ENCODE data around the gene FXR1.

Gene FXR1

DNA sequence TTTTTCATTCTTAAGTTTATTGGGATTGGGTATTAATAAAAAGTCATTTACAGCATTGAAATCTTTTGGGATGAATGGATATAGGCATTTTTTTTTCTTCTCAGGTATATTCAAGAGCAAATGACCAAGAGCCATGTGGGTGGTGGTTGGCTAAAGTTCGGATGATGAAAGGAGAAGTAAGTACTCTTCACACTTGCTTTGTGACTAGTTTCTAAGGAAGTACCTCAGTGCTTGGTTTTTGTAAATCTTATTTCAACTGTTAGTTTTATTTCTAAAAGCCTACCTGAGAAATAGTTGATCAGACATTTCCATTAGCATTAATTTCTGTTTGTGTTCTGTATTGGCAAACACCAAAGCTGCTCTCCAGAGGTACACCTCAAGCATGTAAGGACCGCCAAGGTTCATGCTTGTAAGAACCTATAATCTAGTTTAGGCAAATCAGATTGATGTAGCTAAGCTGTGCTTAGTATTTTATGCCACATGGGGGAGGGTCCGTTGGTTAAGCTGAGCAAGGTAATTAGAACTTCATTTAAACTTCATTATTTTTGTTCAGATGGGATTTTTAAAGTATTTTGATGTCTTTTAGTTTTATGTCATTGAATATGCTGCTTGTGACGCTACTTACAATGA lies 35.4 kb downstream of the FXR1 start:
- FAIRE-seq (peak; percentile 17), DNase-seq (ENCODE audit: insufficient read length) (no peak)
- TF ChIP-seq POLR2AphosphoS5 (IDR thresholded peaks at IDR 0.05; ENCODE audit: low read depth, low read length) (no peak), POLR2A (IDR thresholded peaks at IDR 0.05; ENCODE audit: low read depth, low read length) (no peak), TAF1 (IDR thresholded peaks at IDR 0.05; ENCODE audit: borderline replicate concordance, low read depth, low read length) (no peak)

DNA sequence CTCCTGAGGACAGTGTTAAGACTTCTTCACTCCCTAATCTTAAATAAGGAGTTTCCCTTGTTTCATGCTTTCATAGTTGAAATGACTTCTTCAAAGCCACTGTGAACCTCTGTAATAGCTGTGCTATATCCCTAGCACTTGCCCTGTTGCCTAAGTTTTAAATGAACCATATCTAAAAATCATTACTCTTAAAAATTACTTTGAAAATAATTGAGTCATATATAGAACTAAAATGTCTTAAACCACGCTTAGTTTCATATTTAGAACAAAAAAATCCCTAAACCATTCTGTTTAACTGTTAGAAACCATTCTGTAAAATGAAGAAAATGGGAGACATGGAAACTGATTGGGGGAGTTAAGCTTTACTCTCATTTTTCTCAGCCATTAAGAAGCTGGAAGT lies 47.2 kb downstream of the FXR1 start:
- DNase-seq (ENCODE audit: insufficient read length) = no peak
- no peak for FAIRE-seq
- TF ChIP-seq POLR2AphosphoS5 (IDR thresholded peaks at IDR 0.05; ENCODE audit: low read depth, low read length) (no peak), POLR2A (IDR thresholded peaks at IDR 0.05; ENCODE audit: low read depth, low read length) (no peak)

GRCh38 chr3:180961087-180961486 lies 48.6 kb downstream of the FXR1 start:
- no peak for DNase-seq (ENCODE audit: insufficient read length)
- no peak for FAIRE-seq
- TF ChIP-seq POLR2AphosphoS5 (IDR thresholded peaks at IDR 0.05; ENCODE audit: low read depth, low read length) (no peak), POLR2A (IDR thresholded peaks at IDR 0.05; ENCODE audit: low read depth, low read length) (no peak), TAF1 (IDR thresholded peaks at IDR 0.05; ENCODE audit: borderline replicate concordance, low read depth, low read length) (no peak)

GRCh38 chr3:180961552-180961951 lies 49.1 kb downstream of the FXR1 start:
- TF ChIP-seq POLR2AphosphoS5 (IDR thresholded peaks at IDR 0.05; ENCODE audit: low read depth, low read length) (no peak), POLR2A (IDR thresholded peaks at IDR 0.05; ENCODE audit: low read depth, low read length) (no peak), TAF1 (IDR thresholded peaks at IDR 0.05; ENCODE audit: borderline replicate concordance, low read depth, low read length) (no peak)
- FAIRE-seq (no peak), DNase-seq (ENCODE audit: insufficient read length) (no peak)

- FAIRE-seq (no peak), DNase-seq (ENCODE audit: insufficient read length) (no peak)
- TF ChIP-seq POLR2AphosphoS5 (IDR thresholded peaks at IDR 0.05; ENCODE audit: low read depth, low read length) = no peak
- TF ChIP-seq POLR2A (IDR thresholded peaks at IDR 0.05; ENCODE audit: low read depth, low read length) = no peak
- no peak for TF ChIP-seq TAF1 (IDR thresholded peaks at IDR 0.05; ENCODE audit: borderline replicate concordance, low read depth, low read length)
These were observed 50.1 kb downstream of the FXR1 start for GRCh38 chr3:180962530-180962929.

GRCh38 chr3:180970931-180971330 lies 58.5 kb downstream of the FXR1 start:
- TF ChIP-seq TAF1 (IDR thresholded peaks at IDR 0.05; ENCODE audit: borderline replicate concordance, low read depth, low read length) (no peak), POLR2A (IDR thresholded peaks at IDR 0.05; ENCODE audit: low read depth, low read length) (no peak), POLR2AphosphoS5 (IDR thresholded peaks at IDR 0.05; ENCODE audit: low read depth, low read length) (no peak)
- FAIRE-seq (no peak), DNase-seq (ENCODE audit: insufficient read length) (no peak)

GRCh38 chr3:180973543-180973942 lies 61.1 kb downstream of the FXR1 start:
- FAIRE-seq = no peak
- no peak for DNase-seq (ENCODE audit: insufficient read length)
- no peak for TF ChIP-seq POLR2AphosphoS5 (IDR thresholded peaks at IDR 0.05; ENCODE audit: low read depth, low read length)
- TF ChIP-seq POLR2A (IDR thresholded peaks at IDR 0.05; ENCODE audit: low read depth, low read length) = no peak
- TF ChIP-seq TAF1 (IDR thresholded peaks at IDR 0.05; ENCODE audit: borderline replicate concordance, low read depth, low read length) = no peak

- no peak for TF ChIP-seq TAF1 (IDR thresholded peaks at IDR 0.05; ENCODE audit: borderline replicate concordance, low read depth, low read length)
- TF ChIP-seq POLR2AphosphoS5 (IDR thresholded peaks at IDR 0.05; ENCODE audit: low read depth, low read length) = no peak
- TF ChIP-seq POLR2A (IDR thresholded peaks at IDR 0.05; ENCODE audit: low read depth, low read length) = no peak
- no peak for DNase-seq (ENCODE audit: insufficient read length)
- no peak for FAIRE-seq
These were observed 61.8 kb downstream of the FXR1 start for GRCh38 chr3:180974286-180974685.

DNA sequence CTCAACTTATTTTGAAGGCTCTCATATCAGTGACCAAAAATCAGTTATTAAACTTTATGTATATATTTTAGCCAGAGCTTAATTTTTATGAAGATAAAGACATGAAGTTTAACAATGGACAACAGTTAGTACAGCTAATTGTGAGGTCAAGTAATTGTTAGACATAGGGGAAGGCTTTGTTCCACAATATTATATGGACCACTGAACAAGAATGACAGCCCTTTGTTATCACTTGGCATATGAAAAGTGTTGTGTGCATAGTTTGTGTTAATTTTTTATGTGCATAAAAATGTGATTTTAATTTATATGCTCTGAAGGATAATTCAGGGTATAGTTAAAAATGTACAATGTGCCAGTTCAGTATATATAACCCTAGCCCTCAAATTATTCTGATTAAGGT lies 65.0 kb downstream of the FXR1 start:
- FAIRE-seq (no peak), DNase-seq (ENCODE audit: insufficient read length) (no peak)
- no peak for TF ChIP-seq TAF1 (IDR thresholded peaks at IDR 0.05; ENCODE audit: borderline replicate concordance, low read depth, low read length)
- no peak for TF ChIP-seq POLR2A (IDR thresholded peaks at IDR 0.05; ENCODE audit: low read depth, low read length)
- no peak for TF ChIP-seq POLR2AphosphoS5 (IDR thresholded peaks at IDR 0.05; ENCODE audit: low read depth, low read length)

DNA sequence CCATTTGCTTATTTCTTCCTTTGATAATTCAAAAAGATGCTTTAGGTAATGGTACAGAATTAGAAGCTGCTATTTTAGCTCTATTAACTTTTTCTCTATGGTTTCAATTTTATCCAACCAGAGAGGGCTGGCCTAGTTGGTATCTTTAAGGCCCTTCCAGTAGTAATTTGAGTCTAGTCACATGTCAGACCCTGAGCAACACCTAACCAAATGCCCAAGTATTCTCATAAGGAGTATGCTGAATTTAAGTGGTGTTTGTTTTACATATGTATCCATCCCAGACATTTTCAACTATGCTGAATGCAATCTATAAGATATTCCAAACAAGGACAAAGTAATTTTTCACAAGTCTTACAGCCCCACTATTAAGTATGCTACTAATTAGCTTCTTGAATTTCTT lies 67.5 kb downstream of the FXR1 start:
- DNase-seq (ENCODE audit: insufficient read length) (no peak), FAIRE-seq (no peak)
- TF ChIP-seq POLR2AphosphoS5 (IDR thresholded peaks at IDR 0.05; ENCODE audit: low read depth, low read length) (no peak), POLR2A (IDR thresholded peaks at IDR 0.05; ENCODE audit: low read depth, low read length) (no peak), TAF1 (IDR thresholded peaks at IDR 0.05; ENCODE audit: borderline replicate concordance, low read depth, low read length) (no peak)

DNA sequence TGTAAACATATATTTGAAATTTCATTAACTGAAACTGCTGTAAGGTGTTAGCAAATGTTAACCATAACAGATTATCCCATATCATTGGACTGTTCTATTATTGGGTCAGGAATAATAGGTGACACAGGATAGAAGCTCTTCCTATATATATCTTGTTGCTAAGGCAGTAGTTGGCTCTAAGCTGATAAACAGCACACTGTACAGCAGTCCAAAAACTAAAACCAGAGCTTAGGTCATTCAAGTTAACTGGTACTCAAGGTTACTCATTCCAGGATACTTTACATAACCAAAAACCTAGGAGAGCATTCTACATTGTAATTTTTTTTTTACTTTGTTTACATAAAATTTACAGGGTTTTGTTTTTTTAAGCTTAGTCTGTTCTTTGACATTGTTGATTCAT lies 68.1 kb downstream of the FXR1 start:
- no peak for TF ChIP-seq POLR2A (IDR thresholded peaks at IDR 0.05; ENCODE audit: low read depth, low read length)
- TF ChIP-seq POLR2AphosphoS5 (IDR thresholded peaks at IDR 0.05; ENCODE audit: low read depth, low read length) = no peak
- no peak for TF ChIP-seq TAF1 (IDR thresholded peaks at IDR 0.05; ENCODE audit: borderline replicate concordance, low read depth, low read length)
- DNase-seq (ENCODE audit: insufficient read length) (no peak), FAIRE-seq (no peak)

DNA sequence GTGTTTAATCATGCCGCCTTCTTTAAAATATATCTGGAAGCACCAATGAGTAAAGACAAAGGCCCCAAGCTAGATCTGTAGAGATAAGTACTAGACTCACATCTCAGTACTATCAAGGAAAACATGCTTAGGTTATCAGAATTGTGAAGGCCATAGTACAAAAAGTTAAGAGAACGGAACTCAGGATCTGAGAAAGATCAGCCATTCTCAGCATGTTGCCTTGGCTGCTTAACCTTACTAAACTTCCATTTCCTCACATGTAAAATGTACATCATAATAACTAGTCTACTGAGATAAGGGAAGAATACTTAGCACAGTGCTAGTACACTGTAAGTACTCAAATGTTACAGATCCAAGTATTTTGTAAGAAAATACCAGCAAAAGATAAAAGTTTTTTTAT lies 69.4 kb downstream of the FXR1 start:
- no peak for FAIRE-seq
- DNase-seq (ENCODE audit: insufficient read length) = no peak
- TF ChIP-seq POLR2AphosphoS5 (IDR thresholded peaks at IDR 0.05; ENCODE audit: low read depth, low read length) (no peak), POLR2A (IDR thresholded peaks at IDR 0.05; ENCODE audit: low read depth, low read length) (no peak), TAF1 (IDR thresholded peaks at IDR 0.05; ENCODE audit: borderline replicate concordance, low read depth, low read length) (no peak)
